T-helper 1 cell treated with Interleukin-12 subunit alpha and Interleukin-12 subunit beta and Interleukin-4 antibody, amounts not matched to agents 30 μg/mL and 1 μg/mL, for 36 hours (primary cell): ENCODE data around the gene HOXA1.

Source experiments
- H3K27ac Mint-ChIP-seq: one replicate; pipeline ENCODE4 v1.8.0; 2021; ENCODE audit warnings: mild to moderate bottlenecking, mixed read lengths
- H3K27me3 Mint-ChIP-seq: one replicate; pipeline ENCODE4 v1.8.0; 2021; ENCODE audit warnings: low read depth, mixed read lengths
- H3K36me3 Mint-ChIP-seq: one replicate; pipeline ENCODE4 v1.8.0; 2021; ENCODE audit warnings: low read depth, mixed read lengths
- H3K4me1 Mint-ChIP-seq: one replicate; pipeline ENCODE4 v1.8.0; 2021; ENCODE audit warnings: low read depth, mixed read lengths
- H3K4me3 Mint-ChIP-seq: one replicate; pipeline ENCODE4 v1.8.0; 2021; ENCODE audit warnings: mild to moderate bottlenecking, moderate library complexity, mixed read lengths
- H3K9me3 Mint-ChIP-seq: one replicate; pipeline ENCODE4 v1.8.0; 2021; ENCODE audit warnings: mixed read lengths

HOXA1 gene

GRCh38 chr7:27125986-27126394, 30.2 kb upstream of the HOXA1 start:
- no peak overlapping the region for H3K4me3 Mint-ChIP-seq
- no peaks in the 10 kb centered on the region for H3K9me3 Mint-ChIP-seq
- H3K27me3 Mint-ChIP-seq = peaks cover 43% of the 10 kb centered on the region
- no peaks in the 10 kb centered on the region for H3K36me3 Mint-ChIP-seq
- H3K4me1 Mint-ChIP-seq = no peaks in the 10 kb centered on the region
- H3K27ac Mint-ChIP-seq = no peak overlapping the region

DNA sequence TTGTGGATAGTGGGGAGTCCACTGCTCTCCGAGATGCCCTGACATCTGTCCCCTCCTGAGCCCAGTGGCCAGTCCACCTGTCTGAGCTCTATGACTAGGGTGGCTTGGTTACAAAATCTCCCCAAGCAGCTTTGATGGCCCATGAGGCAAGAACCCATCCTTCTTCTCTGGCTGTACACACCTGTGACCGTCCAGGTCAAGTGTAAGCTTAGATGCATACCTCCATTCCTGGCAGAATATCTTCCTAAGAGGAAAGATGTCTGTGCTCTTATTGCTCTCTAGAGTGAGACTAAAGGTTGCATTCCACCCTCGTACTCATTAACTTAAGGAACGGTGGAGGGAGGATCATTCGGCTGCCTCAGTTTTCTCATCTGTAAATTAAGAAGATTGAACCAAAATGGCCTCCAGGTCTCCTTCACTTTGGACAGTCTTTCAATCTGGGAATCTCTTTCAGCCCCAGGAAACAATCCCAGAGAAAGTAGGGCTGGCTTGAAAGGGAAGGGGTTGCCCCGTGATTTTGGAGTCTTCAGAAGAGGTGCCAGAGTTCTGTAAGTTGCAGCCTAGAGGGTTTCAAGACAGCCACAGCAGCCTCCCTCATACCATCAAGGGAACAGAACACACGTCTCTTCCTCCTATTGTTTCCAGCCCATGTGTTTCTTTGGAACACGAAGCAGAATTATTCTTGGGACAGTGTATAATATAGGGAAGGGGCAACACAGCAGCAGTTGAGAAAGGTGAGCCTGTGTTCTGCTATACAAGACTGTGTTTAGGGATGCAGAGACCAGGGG, 29.3 kb upstream of the HOXA1 start:
- Mint-ChIP-seq H3K27ac (no peak overlapping the region), H3K9me3 (no peaks in the 10 kb centered on the region), H3K4me3 (no peak overlapping the region), H3K36me3 (no peaks in the 10 kb centered on the region), H3K27me3 (peaks cover 43% of the 10 kb centered on the region), H3K4me1 (no peaks in the 10 kb centered on the region)

DNA sequence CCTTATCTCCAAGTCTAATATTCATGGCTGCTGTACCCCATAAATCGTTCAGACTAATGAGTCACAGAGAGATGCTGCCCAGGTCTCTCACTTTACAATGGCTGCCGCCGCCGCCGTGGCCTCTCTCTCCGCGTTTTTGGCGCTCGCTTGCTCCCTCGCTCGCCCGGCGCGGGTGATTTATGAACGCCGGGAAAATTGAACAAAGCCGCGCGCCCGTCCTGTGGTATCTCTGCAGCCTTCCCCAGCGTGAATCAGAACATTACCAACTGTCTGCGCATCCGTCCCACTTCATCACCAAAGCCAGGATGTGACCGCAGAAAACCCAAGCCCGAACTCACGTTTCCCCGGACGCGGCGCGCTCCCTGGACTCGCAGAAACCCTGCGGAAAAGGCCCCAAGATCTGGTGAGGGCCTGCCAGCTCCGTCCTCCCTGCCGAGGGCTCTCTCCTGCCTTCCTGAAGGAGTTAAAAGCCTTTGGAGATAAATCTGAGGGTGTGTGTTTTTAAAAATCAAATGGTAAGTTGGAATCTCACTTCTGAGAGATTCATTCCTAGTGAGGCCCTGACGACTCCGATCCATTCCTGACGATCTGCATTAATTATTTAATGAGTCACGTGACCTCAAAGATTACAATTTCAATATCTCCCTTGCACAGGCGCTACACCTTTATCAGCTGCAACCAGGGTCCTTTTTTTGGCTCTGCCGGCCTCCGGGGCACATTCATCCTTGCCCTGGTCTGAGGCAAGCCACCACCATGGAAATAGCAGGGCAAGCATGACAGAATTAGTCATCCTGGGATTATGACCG, 28.5 kb upstream of the HOXA1 start:
- no peak overlapping the region for H3K4me3 Mint-ChIP-seq
- H3K27me3 Mint-ChIP-seq = peaks cover 43% of the 10 kb centered on the region
- H3K4me1 Mint-ChIP-seq = no peaks in the 10 kb centered on the region
- no peak overlapping the region for H3K27ac Mint-ChIP-seq
- H3K9me3 Mint-ChIP-seq = no peaks in the 10 kb centered on the region
- no peaks in the 10 kb centered on the region for H3K36me3 Mint-ChIP-seq

DNA sequence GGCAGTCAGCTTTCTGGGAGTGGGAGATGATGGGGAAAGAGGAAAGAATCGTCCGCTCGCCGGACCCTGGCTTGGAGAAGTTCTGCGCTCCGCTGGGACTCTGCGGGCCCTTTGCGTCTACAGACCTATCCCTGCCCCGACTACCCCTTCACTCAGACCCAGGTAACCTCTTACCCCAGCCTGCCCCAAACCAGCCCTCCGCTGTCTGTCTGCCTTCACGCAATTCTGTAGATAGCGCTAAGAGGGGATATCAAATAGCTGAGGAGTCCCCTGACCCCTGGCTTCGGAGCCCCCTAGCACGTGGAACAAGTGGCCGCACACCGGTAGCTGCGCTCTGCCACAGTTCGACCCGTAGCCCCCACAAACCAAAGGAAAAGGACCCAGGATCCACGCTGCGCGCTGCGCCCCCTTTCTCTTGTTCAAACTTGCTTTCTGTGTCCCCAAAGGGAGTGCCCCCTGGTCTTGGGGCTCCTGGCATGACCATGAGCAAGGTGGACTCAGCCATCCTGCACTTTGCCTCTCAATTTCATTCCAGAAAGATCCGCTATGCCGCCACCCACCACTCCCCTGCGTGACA, 27.8 kb upstream of the HOXA1 start:
- H3K9me3 Mint-ChIP-seq = no peaks in the 10 kb centered on the region
- H3K27me3 Mint-ChIP-seq = peaks cover 40% of the 10 kb centered on the region
- H3K36me3 Mint-ChIP-seq = no peaks in the 10 kb centered on the region
- H3K4me3 Mint-ChIP-seq = no peak overlapping the region
- H3K4me1 Mint-ChIP-seq = no peaks in the 10 kb centered on the region
- no peak overlapping the region for H3K27ac Mint-ChIP-seq

DNA sequence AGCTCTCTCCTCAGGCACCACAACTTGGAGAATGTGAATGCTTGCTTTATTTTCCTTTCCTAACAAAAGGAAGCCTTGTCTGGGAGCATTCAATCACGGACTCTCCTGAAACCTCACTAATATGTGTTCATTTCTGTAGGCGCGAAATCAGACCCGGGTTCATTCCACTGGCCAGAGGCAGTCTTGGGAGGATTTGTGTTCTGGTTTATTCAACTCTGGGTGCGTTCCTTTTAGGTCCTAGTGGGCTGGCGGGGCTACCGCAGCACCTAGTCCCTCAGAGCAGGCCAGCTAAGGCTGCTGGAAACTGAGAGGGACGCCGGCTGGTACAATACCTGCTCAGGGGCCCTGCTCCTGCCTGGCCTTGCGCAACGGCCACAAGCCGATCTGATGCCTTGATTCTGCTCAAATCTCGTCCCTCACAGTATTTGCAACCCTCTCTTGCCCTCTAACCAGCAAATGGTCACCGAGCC, 27.2 kb upstream of the HOXA1 start:
- Mint-ChIP-seq H3K9me3 (no peaks in the 10 kb centered on the region), H3K27me3 (peaks cover 35% of the 10 kb centered on the region), H3K4me1 (no peaks in the 10 kb centered on the region), H3K36me3 (no peaks in the 10 kb centered on the region), H3K4me3 (no peak overlapping the region), H3K27ac (no peak overlapping the region)

- no peak overlapping the region for H3K27ac Mint-ChIP-seq
- H3K4me1 Mint-ChIP-seq = no peaks in the 10 kb centered on the region
- no peaks in the 10 kb centered on the region for H3K36me3 Mint-ChIP-seq
- H3K27me3 Mint-ChIP-seq = peaks cover 27% of the 10 kb centered on the region
- no peaks in the 10 kb centered on the region for H3K9me3 Mint-ChIP-seq
- H3K4me3 Mint-ChIP-seq = no peak overlapping the region
Measured at GRCh38 chr7:27122077-27122910, 26.5 kb upstream of the HOXA1 start.

DNA sequence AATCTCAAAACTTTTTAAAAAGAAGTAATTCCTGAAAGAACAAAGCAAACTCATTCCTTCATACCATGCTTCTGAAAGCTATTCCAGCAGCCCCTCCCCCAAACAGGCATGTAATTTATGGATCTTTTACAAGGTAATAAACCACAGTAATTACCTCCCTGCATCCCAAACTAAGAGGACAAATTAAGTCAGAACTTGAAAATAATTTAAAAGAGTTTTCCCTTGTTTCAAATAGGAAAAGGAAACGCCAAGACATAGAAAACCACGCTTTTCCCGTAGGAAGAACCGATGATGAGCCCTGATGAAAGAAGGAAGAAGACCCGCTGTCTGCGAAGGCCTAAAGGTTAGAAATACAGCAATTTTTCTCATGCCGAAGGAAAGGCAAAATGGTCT, 25.9 kb upstream of the HOXA1 start:
- no peak overlapping the region for H3K27ac Mint-ChIP-seq
- no peaks in the 10 kb centered on the region for H3K4me1 Mint-ChIP-seq
- H3K4me3 Mint-ChIP-seq = no peak overlapping the region
- H3K27me3 Mint-ChIP-seq = peaks cover 21% of the 10 kb centered on the region
- no peaks in the 10 kb centered on the region for H3K9me3 Mint-ChIP-seq
- H3K36me3 Mint-ChIP-seq = no peaks in the 10 kb centered on the region

GRCh38 chr7:27119412-27119911, 23.7 kb upstream of the HOXA1 start:
- Mint-ChIP-seq H3K36me3 (no peaks in the 10 kb centered on the region), H3K4me3 (no peak overlapping the region), H3K27me3 (peaks cover 7% of the 10 kb centered on the region), H3K4me1 (no peaks in the 10 kb centered on the region), H3K27ac (no peak overlapping the region), H3K9me3 (no peaks in the 10 kb centered on the region)

GRCh38 chr7:27118580-27118979, 22.8 kb upstream of the HOXA1 start:
- peaks cover 7% of the 10 kb centered on the region for H3K27me3 Mint-ChIP-seq
- no peaks in the 10 kb centered on the region for H3K9me3 Mint-ChIP-seq
- no peak overlapping the region for H3K4me3 Mint-ChIP-seq
- no peak overlapping the region for H3K27ac Mint-ChIP-seq
- no peaks in the 10 kb centered on the region for H3K36me3 Mint-ChIP-seq
- no peaks in the 10 kb centered on the region for H3K4me1 Mint-ChIP-seq

- H3K4me1 Mint-ChIP-seq = no peaks in the 10 kb centered on the region
- peaks cover 7% of the 10 kb centered on the region for H3K27me3 Mint-ChIP-seq
- H3K36me3 Mint-ChIP-seq = no peaks in the 10 kb centered on the region
- no peak overlapping the region for H3K27ac Mint-ChIP-seq
- H3K4me3 Mint-ChIP-seq = no peak overlapping the region
- no peaks in the 10 kb centered on the region for H3K9me3 Mint-ChIP-seq
Measured at GRCh38 chr7:27117887-27118491, 22.2 kb upstream of the HOXA1 start.

GRCh38 chr7:27116962-27117886, 21.4 kb upstream of the HOXA1 start:
- H3K36me3 Mint-ChIP-seq = no peaks in the 10 kb centered on the region
- H3K9me3 Mint-ChIP-seq = no peaks in the 10 kb centered on the region
- H3K27me3 Mint-ChIP-seq = peaks cover 7% of the 10 kb centered on the region
- H3K4me3 Mint-ChIP-seq = no peak overlapping the region
- no peaks in the 10 kb centered on the region for H3K4me1 Mint-ChIP-seq
- no peak overlapping the region for H3K27ac Mint-ChIP-seq

GRCh38 chr7:27116031-27116961, 20.5 kb upstream of the HOXA1 start:
- Mint-ChIP-seq H3K27ac (no peak overlapping the region), H3K4me1 (no peaks in the 10 kb centered on the region), H3K36me3 (no peaks in the 10 kb centered on the region), H3K9me3 (no peaks in the 10 kb centered on the region), H3K4me3 (no peak overlapping the region), H3K27me3 (peaks cover 11% of the 10 kb centered on the region)
